CD4-positive, alpha-beta T cell treated with Interferon gamma for 1 hour (primary cell): ENCODE data around the gene TWSG1.
"Not testable (repeated sequence)": the region's sequence is repeated elsewhere in the genome, so short reads cannot be mapped to it uniquely, and the experiment has no call there.

ENCODE experiments used
- DNase-seq: peaks from one replicate; pipeline ENCODE4 v3.0.0-alpha.2; 2020

The TWSG1 gene

DNA sequence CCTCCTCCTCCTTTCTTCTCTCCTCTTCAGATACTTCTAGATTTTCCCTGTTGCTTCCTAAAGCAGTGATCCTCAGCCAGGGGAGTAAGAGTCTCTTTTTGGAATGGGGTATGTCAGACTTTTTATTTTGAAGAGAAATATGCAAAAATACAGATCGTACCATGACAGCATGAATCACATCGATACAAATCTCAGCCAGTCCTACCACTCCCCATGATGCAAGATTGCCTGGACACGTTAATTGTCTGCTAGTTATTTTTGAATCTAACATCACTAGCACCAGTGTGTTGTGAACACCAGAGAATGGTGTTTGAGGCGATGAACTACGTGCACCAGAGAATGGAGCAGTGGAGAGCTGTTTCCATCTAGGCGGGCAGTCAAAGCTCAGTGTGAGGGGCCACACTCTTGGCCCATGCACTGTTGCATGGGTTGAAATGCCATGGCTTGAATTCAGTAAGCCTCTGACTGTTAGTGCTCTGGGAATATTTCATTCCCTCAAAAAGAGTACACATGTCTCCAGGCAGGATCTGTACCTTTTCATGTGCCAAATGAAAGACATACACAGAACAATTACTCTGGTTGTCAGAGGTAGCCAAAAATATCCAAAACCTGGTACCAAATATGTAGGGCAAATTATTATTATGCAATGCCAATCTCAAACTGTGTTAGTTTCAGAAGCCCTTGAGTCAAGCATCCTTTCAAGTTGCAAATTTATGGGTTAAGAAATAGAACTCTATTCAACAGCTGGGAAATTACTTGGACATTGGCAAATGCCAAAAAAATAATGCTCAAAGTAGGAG is 94.5 kb downstream of the TWSG1 start:
- DNase-seq = no peak

GRCh38 chr18:9429662-9429993 is 95.1 kb downstream of the TWSG1 start:
- DNase-seq = no peak

DNA sequence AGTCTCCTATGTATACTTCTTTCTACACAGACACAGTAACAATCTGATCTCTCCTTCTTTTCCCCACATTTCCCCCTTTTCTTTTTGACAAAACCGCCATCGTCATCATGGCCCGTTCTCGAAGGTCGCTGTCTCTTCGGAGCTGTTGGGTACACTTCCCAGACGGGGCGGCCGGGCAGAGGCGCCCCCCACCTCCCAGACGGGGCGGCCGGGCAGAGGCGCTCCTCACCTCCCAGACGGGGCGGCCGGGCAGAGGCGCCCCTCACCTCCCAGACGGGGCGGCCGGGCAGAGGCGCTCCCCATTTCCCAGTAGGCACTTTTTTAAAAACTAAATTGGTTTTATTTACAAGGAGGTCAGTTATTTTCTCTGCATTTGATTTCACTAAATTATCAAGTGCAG is 95.7 kb downstream of the TWSG1 start:
- not testable (repeated sequence) for DNase-seq

GRCh38 chr18:9431296-9431695 is 96.7 kb downstream of the TWSG1 start:
- DNase-seq = no peak

DNA sequence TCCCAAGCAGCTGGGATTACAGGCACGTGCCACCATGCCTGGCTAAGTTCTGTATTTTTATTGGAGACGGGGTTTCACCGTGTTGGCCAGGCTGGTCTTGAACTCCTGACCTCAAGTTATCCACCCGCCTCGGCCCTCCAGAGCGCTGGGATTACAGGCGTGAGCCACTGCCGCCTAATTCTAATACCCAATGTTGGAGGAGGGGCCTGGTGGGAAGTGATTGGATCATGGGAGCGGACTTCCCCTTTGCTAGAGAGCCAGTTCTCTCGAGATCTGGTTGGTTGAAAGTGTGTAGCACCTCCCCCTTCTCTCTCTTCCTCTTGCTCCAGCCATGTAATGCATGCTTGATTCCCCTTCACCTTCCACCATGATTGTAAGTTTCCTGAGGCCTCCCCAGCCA is 98.5 kb downstream of the TWSG1 start:
- not testable (repeated sequence) for DNase-seq

- no peak for DNase-seq
Measured at GRCh38 chr18:9433671-9434121, 99.1 kb downstream of the TWSG1 start.

- DNase-seq = no peak
Measured at GRCh38 chr18:9434122-9434701, 99.6 kb downstream of the TWSG1 start.

GRCh38 chr18:9435041-9435440 is 100.5 kb downstream of the TWSG1 start:
- DNase-seq = no peak

DNA sequence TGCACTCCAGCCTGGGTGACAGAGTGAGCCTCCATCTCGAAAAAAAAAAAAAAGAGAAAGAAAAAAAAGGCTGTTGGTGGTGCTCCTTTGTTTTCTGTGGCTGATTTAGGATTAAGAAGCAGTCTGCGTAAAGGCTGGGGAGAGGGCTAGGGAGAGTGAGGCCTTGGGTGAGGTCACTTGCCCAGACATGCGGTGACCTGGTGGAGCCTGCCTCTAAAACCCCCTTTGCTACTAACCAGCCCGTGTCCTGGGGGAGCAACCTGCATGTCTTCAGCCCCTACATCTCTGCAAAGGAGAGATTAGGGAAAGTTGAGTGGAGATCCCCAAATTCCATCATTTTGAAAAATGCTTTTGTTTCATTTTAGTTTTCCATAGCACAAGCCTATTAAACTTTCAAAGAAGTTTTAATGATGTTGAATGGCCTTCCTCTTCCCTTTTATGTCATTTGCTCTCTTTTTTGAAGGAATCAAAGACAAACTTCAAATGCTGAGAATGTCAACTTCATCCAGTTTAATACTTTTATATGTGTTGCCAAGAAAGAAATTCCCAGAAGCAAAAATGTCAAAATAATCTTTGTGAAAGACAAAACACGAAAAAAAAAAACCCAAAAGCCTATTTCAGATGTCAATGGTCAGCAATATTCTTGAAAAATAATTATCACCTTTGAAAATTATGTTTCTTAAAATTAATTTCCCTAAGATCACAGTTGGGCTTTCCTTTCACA is 101.8 kb downstream of the TWSG1 start:
- no peak for DNase-seq

- DNase-seq = no peak
Measured at GRCh38 chr18:9437021-9437437, 102.5 kb downstream of the TWSG1 start.

DNA sequence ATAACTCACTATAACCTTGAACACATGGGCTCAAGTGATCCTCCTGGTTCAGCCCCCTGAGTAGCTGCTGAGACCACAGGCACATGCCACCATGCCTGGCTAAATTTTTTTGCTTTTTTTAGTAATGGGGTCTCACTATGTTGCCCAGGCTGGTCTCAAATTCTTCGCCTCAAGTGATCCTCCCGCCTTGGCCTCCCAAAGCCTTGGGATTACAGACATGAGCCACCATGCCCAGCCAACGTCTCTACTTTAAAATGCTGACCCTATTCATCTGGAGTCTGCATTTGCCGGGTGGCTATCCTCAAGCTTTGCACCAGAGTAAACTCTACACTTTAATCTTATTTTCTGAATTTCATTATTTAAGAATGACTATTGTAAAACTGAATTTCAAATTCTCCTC is 103.1 kb downstream of the TWSG1 start:
- DNase-seq = no peak

DNA sequence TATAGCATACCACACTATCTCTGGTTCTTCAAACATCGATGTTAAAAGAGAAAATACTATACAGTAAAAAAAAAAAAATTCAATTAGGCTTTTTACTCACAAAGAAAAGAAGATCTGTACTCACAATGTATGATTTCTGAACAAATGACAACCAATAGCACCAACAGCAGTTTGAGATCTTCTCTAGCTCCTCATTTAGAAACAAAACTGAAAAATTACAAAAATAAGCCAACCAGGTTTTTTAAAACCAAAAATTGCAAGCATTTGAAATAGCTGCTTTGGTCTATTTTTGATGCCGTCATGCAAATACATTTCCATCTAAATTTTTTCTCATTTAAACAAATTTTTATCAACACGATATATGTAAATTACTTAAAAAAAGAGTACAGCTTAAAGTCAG is 106.5 kb downstream of the TWSG1 start:
- no peak for DNase-seq

DNA sequence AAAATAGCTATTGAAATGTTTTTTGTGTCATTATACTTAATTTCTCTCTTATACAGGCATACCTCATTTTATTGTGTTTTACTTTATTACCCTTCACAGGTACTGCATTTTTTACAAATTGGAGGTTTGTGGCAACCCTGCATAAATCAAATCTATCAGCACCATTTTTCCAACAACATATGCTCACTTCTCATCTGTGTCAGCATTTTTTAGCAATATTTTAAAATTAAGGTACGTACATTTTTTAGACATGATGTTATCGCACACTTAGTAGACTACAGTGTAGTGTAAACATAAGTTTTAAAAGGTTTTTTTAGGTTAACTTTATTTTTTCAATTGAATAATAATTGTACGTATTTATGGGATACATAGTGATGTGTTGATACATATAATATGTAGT is 110.0 kb downstream of the TWSG1 start:
- no peak for DNase-seq

GRCh38 chr18:9446839-9447238 is 112.3 kb downstream of the TWSG1 start:
- no peak for DNase-seq

GRCh38 chr18:9447334-9447733 is 112.8 kb downstream of the TWSG1 start:
- no peak for DNase-seq

DNA sequence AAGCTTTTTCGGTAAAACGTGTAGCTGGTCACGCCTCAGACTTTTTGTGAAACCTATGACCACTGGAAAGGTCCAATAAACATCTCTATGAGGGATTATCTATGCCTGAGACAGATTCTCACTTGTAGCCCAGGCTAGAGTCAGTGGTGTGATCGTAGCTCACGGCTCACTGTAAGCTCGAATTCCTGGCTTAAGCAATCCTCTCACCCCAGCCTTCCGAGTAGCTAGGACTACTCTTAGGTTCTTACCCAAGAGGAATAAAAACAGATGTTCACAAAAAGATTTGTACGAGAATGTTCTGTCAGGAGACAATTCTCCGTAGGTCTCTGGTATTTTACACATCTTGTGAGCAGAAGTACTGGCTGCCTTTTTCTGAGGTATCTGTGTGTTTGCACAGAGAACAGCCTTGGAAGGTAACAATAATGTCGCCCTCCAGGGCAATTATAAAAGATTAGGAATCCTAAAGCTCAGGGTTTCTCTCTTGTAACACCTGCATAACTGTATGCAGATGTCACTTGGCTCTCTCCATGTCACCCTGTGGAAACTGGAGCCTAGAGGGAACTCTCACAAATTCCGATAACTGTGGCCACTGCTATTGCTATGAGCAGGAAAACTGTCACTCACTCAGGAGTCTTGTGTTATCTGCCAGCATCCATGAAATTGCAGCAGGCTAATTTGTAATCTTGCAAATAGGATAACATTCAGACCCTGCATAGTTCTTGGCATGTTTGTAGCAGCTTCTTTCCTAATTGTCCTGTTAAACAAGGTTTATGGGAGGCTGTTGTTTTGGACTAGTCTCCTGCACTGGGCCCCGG is 115.2 kb downstream of the TWSG1 start:
- DNase-seq = no peak

DNA sequence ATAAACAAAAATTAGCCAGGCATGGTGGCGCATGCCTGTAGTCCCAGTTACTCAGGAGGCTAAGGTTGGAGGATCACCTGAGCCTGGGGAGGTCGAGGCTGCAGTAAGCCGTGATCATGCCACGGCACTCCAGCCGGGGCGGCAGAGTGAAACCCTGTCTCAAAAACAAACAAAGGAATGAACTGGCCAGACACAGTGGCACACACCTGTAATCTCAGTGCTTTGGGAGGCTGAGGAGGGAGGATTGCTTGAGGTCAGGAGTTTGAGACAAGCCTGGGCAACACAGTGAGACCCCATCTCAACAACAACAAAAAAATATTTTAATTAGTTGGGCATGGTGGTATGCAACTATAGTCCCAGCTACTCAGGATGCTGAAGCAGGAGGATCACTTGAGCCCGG is 116.3 kb downstream of the TWSG1 start:
- not testable (repeated sequence) for DNase-seq
